Measurements from ENCODE around the gene FGFR2. TPM values are rescaled to one million over a fixed set of nuclear protein-coding genes. Genes with fewer than 3 reads are reported as not detected.
"Not testable (repeated sequence)": the region's sequence is repeated elsewhere in the genome, so short reads cannot be mapped to it uniquely, and the experiment has no call there.

FGFR2 gene
- total and polyA plus RNA-seq, 9 donors: 0.42 to 18.2 (median 1.9) TPM

DNA sequence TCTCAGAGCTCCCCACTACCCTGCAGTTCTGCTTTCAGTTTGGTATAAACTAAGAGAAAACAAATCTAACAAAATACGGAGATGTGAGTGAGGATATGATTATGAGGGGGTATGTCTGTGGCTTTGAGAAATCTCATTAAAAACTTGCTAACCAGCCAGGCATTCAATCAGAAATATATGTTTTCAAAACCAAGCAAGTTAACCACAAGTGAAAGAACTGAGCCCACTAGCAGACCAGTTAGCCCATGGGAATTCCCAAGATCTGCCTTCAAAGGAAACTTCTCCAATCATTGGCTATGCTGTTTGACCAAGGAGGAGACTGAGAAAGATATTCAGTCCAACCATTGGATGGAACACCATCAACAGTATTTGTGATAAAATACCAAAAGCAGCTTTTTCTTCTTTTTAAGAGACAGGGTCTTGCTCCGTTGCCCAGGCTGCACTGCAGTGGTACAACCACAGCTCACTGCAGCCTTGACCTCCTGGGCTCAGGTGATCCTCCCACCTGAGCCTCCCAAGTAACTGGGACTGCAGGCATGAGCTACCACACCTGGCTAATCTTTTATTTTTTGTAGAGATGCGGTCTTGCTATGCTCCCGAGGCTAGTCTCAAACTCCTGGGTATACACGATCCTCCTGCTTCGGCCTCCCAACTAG is 41.2 kb downstream of the FGFR2 start:
- peaks cover 6% of the 10 kb centered on the region for H3K27me3 ChIP-seq (ENCODE audit: control insufficient read depth, insufficient read depth, low read length)
- H3K27ac ChIP-seq (ENCODE audit: low read length): no peak overlapping the region
- H3K4me1 ChIP-seq (ENCODE audit: control insufficient read depth, insufficient read depth, low read length): peaks cover 3% of the 10 kb centered on the region
- no peak overlapping the region for H3K4me3 ChIP-seq (ENCODE audit: low read length)
- H3K9me3 ChIP-seq (replicated peaks; ENCODE audit: control insufficient read depth, low read depth, low read length): no peaks in the 10 kb centered on the region
- H3K36me3 ChIP-seq (ENCODE audit: control insufficient read depth, insufficient read depth, low read length): no peaks in the 10 kb centered on the region
- WGBS (ENCODE audit: insufficient coverage): 84% methylated on average over 3 of the region's 6 CpGs
- no peak for DNase-seq

DNA sequence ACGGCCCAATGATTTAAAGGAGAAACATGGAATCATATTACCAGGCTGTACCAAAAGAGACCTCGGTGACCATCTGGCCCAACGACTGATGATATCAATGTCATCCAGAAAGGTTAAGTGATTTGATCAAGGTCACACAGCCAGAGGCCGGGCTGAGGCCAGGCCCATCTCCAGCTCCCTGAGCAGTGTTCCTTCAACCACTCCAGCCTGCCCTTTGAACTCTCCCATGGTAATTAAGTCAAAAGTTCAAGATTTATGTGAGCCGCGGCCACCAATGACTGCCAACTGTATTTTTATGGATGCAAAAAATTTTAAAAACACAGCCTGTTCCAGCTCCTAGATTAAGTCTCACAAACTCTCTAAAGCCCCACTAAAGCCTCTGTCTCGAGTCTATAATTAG is 41.8 kb downstream of the FGFR2 start:
- Histone ChIP-seq H3K27ac (ENCODE audit: low read length) (no peak overlapping the region), H3K9me3 (replicated peaks; ENCODE audit: control insufficient read depth, low read depth, low read length) (no peaks in the 10 kb centered on the region), H3K4me1 (ENCODE audit: control insufficient read depth, insufficient read depth, low read length) (peaks cover 3% of the 10 kb centered on the region), H3K36me3 (ENCODE audit: control insufficient read depth, insufficient read depth, low read length) (no peaks in the 10 kb centered on the region), H3K27me3 (ENCODE audit: control insufficient read depth, insufficient read depth, low read length) (peaks cover 6% of the 10 kb centered on the region), H3K4me3 (ENCODE audit: low read length) (no peak overlapping the region)
- 36% methylated on average over 3 of the region's 7 CpGs for WGBS (ENCODE audit: insufficient coverage)
- no peak for DNase-seq

- not testable (repeated sequence) for H3K27me3 ChIP-seq (ENCODE audit: control insufficient read depth, insufficient read depth, low read length); H3K36me3 ChIP-seq (ENCODE audit: control insufficient read depth, insufficient read depth, low read length); H3K27ac ChIP-seq (ENCODE audit: low read length); H3K9me3 ChIP-seq (replicated peaks; ENCODE audit: control insufficient read depth, low read depth, low read length); DNase-seq; H3K4me3 ChIP-seq (ENCODE audit: low read length); H3K4me1 ChIP-seq (ENCODE audit: control insufficient read depth, insufficient read depth, low read length)
- 98% methylated on average over 8 of the region's 9 CpGs for WGBS (ENCODE audit: insufficient coverage)
These were observed 43.3 kb downstream of the FGFR2 start for GRCh38 chr10:121554916-121555315.

DNA sequence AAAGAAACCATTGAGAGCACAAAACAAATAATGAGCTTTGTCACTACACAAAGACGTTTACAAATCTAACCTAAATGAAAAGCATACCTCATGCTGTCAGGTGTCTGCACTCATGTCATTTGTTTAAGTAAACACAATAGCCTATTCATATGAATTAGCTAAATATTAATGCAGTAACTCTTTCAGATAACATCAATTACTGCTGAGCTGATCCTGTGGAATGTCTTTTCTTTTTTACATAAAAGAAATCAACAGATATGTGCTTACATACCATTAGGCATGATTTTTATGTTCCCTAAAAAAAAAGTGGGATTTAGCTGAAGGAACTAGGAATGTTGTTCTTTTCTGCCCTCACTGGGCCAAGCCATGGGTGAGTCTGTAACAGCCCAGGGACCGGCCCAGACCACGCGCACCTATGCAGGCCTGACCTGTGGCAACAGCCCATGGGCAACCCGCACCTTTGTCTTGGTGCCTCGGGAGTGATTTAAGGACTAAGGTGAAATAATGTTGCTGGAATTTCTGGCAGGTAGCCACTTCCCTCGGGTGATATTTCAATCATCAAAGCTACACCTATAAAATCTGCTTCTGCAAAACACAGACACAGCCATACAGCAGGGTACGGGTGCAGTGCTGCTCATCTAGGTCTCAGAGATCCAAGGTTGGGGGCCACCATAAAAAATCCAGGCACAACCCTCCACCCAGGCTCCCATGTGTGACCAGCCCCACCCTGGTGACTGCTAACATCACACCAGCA is 44.6 kb downstream of the FGFR2 start:
- DNase-seq: no peak
- Histone ChIP-seq H3K9me3 (replicated peaks; ENCODE audit: control insufficient read depth, low read depth, low read length) (no peaks in the 10 kb centered on the region), H3K36me3 (ENCODE audit: control insufficient read depth, insufficient read depth, low read length) (no peaks in the 10 kb centered on the region), H3K4me3 (ENCODE audit: low read length) (no peak overlapping the region), H3K4me1 (ENCODE audit: control insufficient read depth, insufficient read depth, low read length) (no peaks in the 10 kb centered on the region), H3K27me3 (ENCODE audit: control insufficient read depth, insufficient read depth, low read length) (peaks cover 10% of the 10 kb centered on the region), H3K27ac (ENCODE audit: low read length) (no peak overlapping the region)
- no CpG with 5 or more reads among the region's 8 CpGs for WGBS (ENCODE audit: insufficient coverage)

DNA sequence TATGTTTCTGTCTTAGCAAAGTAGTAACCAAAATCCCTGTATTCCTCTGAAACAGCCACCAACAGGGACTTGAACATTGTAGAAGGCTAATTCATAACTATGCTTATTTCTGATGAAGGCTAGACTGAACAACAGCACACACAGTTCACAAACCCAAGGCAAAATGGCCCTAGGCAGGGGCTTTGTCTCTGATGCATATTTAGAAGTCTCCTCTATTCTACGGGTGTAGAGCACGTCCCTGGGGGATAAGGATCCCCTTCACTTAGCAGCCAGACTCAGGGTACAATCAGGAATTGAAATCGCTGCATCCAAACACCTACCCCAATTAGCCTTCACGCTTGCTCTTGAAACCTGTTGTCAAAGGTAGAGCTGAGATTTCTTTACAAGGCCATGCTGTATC is 45.5 kb downstream of the FGFR2 start:
- H3K4me3 ChIP-seq (ENCODE audit: low read length): no peak overlapping the region
- H3K27me3 ChIP-seq (ENCODE audit: control insufficient read depth, insufficient read depth, low read length): peaks cover 10% of the 10 kb centered on the region
- no peak overlapping the region for H3K27ac ChIP-seq (ENCODE audit: low read length)
- H3K4me1 ChIP-seq (ENCODE audit: control insufficient read depth, insufficient read depth, low read length): no peaks in the 10 kb centered on the region
- no peaks in the 10 kb centered on the region for H3K36me3 ChIP-seq (ENCODE audit: control insufficient read depth, insufficient read depth, low read length)
- no CpG with 5 or more reads among the region's 4 CpGs for WGBS (ENCODE audit: insufficient coverage)
- no peaks in the 10 kb centered on the region for H3K9me3 ChIP-seq (replicated peaks; ENCODE audit: control insufficient read depth, low read depth, low read length)
- no peak for DNase-seq

DNA sequence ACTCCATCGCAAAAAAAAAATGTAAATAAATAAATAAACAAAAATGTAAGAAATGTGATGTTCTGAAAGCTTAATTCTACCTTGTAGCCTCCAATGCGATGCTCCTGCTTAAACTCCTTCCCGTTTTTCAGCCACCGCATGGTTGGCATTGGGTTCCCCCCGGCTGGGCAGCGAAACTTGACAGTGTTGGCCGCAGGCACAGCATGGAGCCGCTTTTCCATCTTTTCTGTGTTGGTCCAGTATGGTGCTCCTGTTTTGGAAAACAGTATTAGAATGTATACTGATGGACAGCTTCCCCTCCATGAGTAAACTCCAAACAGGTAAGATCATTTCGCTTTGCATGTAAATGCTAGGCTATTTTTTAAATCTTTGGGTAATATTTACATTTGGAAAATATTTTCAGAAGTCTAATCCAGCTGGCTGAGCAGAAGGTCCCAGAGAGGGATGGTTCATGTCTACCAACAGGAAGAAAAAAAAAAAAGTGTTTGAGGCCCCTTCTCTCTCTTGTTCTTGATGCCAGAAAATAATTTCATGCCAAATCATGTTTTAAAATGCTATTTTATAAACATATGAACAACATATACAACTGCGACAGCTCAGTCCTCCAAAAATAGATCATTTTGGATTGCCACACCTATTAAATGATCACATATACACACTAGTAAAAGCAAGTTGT is 46.9 kb downstream of the FGFR2 start:
- no peak for DNase-seq
- 94% methylated on average over 5 of the region's 10 CpGs for WGBS (ENCODE audit: insufficient coverage)
- H3K4me1 ChIP-seq (ENCODE audit: control insufficient read depth, insufficient read depth, low read length): no peaks in the 10 kb centered on the region
- no peaks in the 10 kb centered on the region for H3K36me3 ChIP-seq (ENCODE audit: control insufficient read depth, insufficient read depth, low read length)
- H3K9me3 ChIP-seq (replicated peaks; ENCODE audit: control insufficient read depth, low read depth, low read length): no peaks in the 10 kb centered on the region
- H3K27me3 ChIP-seq (ENCODE audit: control insufficient read depth, insufficient read depth, low read length): peaks cover 4% of the 10 kb centered on the region
- no peak overlapping the region for H3K4me3 ChIP-seq (ENCODE audit: low read length)
- no peak overlapping the region for H3K27ac ChIP-seq (ENCODE audit: low read length)

DNA sequence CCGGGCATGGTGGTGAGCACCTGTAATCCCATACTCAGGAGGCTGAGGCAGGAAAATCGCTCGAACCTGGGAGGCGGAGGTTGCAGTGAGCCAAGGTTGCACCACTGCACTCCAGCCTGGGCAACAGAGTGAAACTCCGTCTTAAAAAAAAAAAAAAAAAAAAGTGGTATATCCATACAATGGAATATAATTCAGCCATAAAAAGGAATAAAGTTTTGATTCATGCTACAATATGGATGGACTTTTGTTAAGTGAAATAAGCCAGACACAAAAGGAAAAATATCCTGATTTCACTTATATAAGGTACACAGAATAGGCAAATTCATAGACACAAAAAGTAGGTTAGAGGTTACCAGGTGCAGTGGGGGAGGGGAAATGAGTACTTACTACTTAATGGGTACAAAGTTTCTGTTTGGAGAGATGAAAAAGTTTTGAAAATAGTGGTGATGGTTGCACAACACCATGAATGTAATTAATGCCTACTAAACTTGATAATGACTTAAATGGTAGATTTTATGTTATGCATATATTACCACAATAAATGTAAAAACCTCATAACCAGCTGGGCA is 53.9 kb downstream of the FGFR2 start:
- DNase-seq: no peak
- Histone ChIP-seq H3K4me3 (ENCODE audit: low read length) (no peak overlapping the region), H3K27ac (ENCODE audit: low read length) (no peak overlapping the region), H3K4me1 (ENCODE audit: control insufficient read depth, insufficient read depth, low read length) (no peaks in the 10 kb centered on the region), H3K36me3 (ENCODE audit: control insufficient read depth, insufficient read depth, low read length) (no peaks in the 10 kb centered on the region), H3K27me3 (ENCODE audit: control insufficient read depth, insufficient read depth, low read length) (peaks cover 11% of the 10 kb centered on the region), H3K9me3 (replicated peaks; ENCODE audit: control insufficient read depth, low read depth, low read length) (no peaks in the 10 kb centered on the region)
- no CpG with 5 or more reads among the region's 5 CpGs for WGBS (ENCODE audit: insufficient coverage)

DNA sequence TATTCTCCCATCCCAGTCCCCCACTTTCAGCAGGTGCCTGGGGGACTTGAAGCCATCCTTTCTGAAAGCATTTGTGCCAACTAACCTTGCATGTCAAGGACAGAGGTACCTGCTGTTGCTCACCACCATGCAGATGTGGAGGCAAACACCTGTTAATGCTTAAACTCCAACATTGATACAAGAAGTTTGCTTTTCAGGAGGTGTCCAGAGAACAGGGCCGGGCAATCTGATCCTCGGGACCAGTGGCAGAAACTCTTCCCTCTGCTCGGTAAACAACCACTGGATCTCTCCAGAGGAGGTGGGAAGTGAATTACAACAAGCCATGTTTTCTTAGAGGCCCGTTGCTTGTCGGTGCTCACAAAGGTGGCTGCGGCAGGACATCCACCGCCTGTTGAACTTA is 54.7 kb downstream of the FGFR2 start:
- H3K4me1 ChIP-seq (ENCODE audit: control insufficient read depth, insufficient read depth, low read length): no peaks in the 10 kb centered on the region
- peaks cover 9% of the 10 kb centered on the region for H3K27me3 ChIP-seq (ENCODE audit: control insufficient read depth, insufficient read depth, low read length)
- no peak overlapping the region for H3K4me3 ChIP-seq (ENCODE audit: low read length)
- no peak overlapping the region for H3K27ac ChIP-seq (ENCODE audit: low read length)
- 75% methylated on average over 5 of the region's 7 CpGs for WGBS (ENCODE audit: insufficient coverage)
- H3K36me3 ChIP-seq (ENCODE audit: control insufficient read depth, insufficient read depth, low read length): no peaks in the 10 kb centered on the region
- DNase-seq: no peak
- H3K9me3 ChIP-seq (replicated peaks; ENCODE audit: control insufficient read depth, low read depth, low read length): no peaks in the 10 kb centered on the region

GRCh38 chr10:121541450-121542120 is 56.7 kb downstream of the FGFR2 start:
- peaks cover 9% of the 10 kb centered on the region for H3K27me3 ChIP-seq (ENCODE audit: control insufficient read depth, insufficient read depth, low read length)
- H3K4me1 ChIP-seq (ENCODE audit: control insufficient read depth, insufficient read depth, low read length): no peaks in the 10 kb centered on the region
- no CpG with 5 or more reads among the region's 8 CpGs for WGBS (ENCODE audit: insufficient coverage)
- no peak overlapping the region for H3K27ac ChIP-seq (ENCODE audit: low read length)
- no peaks in the 10 kb centered on the region for H3K36me3 ChIP-seq (ENCODE audit: control insufficient read depth, insufficient read depth, low read length)
- no peaks in the 10 kb centered on the region for H3K9me3 ChIP-seq (replicated peaks; ENCODE audit: control insufficient read depth, low read depth, low read length)
- DNase-seq: no peak
- H3K4me3 ChIP-seq (ENCODE audit: low read length): no peak overlapping the region

All from muscle of leg (tissue), 11 donors.